ENCODE results near the gene ZBTB17.
"Not testable (repeated sequence)": the region's sequence is repeated elsewhere in the genome, so short reads cannot be mapped to it uniquely, and the experiment has no call there.

The ZBTB17 gene

DNA sequence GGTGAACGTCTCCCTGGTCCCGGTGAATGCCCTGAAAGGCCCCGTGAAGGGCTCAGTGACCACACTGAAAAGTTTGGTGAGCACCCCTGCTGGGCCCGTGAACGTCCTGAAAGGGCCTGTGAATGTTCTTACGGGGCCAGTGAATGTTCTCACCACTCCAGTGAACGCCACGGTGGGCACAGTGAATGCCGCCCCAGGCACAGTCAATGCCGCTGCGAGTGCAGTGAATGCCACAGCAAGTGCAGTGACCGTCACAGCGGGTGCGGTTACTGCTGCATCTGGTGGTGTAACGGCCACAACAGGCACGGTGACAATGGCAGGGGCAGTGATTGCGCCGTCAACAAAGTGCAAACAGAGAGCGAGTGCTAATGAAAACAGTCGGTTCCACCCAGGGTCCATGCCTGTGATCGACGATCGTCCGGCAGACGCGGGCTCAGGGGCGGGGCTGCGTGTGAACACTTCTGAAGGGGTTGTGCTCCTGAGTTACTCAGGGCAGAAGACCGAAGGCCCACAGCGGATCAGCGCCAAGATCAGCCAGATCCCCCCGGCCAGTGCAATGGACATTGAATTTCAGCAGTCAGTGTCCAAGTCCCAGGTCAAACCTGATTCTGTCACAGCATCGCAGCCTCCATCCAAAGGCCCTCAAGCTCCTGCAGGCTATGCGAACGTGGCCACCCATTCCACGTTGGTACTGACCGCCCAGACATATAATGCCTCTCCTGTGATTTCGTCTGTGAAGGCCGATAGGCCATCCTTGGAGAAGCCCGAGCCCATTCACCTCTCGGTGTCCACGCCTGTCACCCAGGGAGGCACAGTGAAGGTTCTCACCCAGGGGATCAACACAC lies 41.5 kb downstream of the ZBTB17 start:
- DNase-seq, result no peak

DNA sequence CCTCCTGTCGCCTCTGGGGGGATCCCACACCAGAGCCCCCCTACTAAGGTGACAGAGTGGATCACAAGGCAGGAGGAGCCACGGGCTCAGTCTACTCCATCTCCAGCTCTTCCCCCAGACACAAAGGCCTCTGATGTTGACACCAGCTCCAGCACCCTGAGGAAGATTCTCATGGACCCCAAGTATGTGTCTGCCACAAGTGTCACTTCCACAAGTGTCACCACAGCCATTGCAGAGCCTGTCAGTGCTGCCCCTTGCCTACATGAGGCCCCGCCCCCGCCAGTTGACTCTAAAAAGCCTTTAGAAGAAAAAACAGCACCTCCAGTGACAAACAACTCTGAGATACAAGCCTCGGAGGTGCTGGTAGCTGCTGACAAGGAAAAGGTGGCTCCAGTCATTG lies 42.2 kb downstream of the ZBTB17 start:
- DNase-seq, result no peak

DNA sequence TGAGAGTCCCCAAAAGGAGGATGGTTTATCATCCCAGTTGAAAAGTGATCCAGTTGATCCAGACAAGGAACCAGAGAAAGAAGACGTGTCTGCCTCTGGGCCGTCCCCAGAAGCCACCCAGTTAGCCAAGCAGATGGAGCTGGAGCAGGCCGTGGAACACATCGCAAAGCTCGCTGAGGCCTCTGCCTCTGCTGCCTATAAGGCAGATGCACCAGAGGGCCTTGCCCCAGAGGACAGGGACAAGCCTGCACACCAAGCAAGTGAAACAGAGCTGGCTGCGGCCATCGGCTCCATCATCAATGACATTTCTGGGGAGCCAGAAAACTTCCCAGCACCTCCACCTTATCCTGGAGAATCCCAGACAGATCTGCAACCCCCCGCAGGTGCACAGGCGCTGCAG lies 43.3 kb downstream of the ZBTB17 start:
- no peak for DNase-seq

DNA sequence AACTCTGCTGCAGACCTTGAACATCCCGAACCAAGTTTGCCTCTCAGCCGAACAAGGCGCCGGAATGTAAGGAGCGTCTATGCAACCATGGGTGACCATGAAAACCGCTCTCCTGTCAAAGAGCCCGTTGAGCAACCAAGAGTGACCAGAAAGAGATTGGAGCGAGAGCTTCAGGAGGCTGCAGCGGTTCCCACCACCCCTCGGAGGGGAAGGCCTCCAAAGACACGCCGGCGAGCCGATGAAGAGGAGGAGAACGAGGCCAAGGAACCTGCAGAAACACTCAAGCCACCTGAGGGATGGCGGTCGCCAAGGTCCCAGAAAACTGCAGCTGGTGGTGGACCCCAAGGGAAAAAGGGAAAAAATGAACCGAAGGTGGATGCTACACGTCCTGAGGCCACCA lies 44.0 kb downstream of the ZBTB17 start:
- no peak for DNase-seq

DNA sequence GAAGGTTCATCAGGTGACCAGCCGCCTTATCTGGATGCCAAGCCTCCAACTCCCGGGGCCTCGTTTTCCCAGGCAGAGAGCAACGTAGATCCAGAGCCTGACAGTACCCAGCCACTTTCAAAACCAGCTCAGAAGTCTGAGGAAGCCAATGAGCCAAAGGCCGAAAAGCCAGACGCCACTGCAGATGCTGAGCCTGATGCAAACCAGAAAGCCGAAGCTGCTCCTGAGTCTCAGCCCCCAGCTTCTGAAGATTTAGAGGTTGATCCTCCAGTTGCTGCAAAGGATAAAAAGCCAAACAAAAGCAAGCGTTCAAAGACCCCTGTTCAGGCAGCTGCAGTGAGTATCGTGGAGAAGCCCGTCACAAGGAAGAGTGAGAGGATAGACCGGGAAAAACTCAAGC lies 44.5 kb downstream of the ZBTB17 start:
- no peak for DNase-seq

DNA sequence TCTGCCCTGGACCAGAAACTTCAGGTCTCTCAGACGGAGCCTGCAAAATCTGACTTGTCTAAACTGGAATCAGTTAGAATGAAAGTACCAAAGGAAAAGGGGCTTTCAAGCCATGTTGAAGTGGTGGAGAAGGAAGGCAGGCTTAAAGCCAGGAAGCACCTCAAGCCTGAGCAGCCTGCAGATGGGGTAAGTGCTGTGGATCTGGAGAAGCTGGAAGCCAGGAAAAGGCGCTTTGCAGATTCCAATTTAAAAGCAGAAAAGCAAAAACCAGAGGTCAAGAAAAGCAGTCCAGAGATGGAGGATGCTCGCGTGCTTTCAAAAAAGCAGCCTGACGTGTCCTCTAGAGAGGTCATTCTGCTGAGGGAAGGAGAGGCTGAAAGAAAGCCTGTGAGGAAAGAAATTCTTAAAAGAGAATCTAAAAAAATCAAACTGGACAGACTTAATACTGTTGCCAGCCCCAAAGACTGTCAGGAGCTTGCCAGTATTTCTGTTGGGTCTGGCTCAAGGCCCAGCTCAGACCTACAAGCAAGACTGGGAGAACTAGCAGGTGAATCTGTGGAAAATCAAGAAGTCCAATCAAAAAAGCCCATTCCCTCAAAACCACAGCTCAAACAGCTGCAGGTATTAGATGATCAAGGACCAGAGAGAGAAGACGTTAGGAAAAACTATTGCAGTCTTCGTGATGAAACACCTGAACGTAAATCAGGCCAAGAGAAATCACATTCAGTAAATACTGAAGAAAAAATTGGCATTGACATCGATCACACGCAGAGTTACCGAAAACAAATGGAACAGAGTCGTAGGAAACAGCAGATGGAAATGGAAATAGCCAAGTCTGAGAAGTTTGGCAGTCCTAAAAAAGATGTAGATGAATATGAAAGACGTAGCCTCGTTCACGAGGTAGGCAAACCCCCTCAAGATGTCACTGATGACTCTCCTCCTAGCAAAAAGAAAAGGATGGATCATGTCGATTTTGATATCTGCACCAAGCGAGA lies 46.6 kb downstream of the ZBTB17 start:
- DNase-seq, result no peak

DNA sequence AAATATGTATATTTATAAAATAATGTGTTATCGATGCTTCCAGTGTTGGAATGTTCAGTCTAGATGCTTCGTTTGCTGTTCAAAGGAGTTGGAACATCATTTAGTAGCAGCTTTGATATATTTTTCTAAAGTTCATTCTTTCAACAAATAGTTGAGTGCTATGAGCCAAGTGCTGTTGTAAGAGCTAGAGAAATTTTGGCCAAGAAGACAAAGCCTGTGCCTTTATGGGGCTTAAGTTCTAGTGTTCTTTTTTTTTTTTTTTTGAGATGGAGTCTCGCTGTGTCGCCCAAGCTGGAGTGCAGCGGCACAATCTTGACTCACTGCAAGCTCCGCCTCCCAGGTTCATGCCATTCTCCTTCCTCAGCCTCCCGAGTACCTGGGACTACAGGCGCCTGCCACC lies 49.5 kb downstream of the ZBTB17 start:
- DNase-seq, result not testable (repeated sequence)

DNA sequence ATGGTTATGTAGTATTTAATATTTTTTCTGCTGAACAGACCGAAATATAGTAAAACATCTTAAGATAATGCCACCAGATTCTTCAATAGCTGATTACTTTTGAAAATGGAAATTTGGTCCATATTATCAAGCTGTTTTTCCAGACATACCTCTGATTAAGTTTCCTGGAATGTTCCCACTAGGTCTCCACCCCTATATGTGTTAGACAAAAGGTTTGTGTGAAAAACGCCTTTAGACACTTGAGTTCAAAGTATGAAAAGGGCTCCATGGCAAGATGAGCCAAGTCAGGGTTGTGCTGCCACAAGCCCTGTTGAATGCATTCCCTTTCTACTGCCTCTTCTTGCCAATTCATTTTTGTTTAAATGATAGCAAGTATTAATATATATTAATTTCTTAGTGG lies 52.7 kb downstream of the ZBTB17 start:
- no peak for DNase-seq

DNA sequence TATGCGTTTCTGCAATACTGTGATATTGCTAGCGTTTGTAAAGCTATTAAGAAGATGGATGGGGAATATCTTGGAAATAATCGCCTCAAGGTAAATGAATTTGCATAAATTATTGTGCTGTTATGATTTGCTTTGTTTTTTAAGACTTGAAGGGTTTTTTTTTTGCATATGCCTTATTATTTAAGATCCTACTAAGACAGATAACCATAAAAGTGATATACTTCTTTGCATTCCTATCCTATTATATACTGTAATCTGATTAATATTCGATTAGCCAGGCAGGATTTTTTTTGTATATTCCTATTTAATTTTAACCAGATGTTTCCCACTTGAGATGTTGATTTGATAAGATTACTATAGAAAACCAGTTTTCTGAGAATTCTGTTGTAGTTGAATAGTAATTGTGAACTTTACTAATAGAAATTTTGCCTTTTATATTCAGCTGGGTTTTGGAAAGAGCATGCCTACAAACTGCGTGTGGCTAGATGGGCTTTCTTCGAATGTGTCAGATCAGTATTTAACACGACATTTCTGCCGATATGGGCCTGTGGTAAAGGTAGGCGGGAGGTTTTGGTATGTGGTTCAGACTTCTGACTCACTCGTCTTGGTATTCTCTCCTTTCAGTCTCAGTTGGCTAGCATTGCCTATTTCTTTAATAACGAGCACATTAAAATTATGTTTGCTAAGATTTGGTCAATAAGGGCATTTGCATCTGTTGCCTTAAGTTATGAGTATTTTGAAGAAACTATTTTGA lies 56.8 kb downstream of the ZBTB17 start:
- peak; percentile 69 for DNase-seq

DNA sequence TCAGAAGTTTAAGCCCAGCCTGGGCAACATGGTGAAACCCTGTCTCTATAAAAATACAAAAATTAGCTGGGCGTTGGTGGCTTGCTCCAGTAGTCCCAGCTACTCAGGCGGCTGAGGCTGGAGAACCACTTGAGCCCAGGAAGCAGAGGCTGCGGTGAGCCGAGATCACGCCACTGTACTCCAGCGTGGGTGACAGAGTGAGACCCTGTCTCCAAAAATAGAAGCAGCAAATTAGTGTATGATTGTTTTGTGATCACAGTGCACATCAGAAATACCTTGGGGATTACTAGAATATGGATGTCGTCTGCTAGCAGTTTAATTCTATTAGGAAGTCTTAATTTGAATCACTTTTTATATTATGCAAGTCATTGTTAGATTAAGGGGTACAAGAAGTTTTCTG lies 59.0 kb downstream of the ZBTB17 start:
- no peak for DNase-seq

DNA sequence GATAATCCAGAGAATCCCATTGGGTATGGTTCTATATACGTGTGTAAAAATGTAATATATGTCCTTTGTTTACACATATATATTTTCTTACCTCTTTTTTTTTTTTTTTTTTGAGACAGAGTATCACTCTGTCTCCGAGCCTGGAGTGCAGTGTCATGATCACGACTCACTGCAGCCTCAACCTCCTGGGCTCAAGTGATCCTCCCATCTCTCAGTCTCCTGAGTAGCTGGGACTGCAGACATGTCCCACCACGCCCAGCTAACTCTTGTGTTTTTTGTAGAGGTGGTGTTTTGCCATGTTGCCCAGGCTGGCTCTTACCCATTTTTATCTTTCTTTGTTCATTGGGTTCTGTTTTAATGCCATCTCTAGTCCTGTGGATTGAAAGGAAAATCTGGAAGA lies 59.5 kb downstream of the ZBTB17 start:
- no peak for DNase-seq

DNA sequence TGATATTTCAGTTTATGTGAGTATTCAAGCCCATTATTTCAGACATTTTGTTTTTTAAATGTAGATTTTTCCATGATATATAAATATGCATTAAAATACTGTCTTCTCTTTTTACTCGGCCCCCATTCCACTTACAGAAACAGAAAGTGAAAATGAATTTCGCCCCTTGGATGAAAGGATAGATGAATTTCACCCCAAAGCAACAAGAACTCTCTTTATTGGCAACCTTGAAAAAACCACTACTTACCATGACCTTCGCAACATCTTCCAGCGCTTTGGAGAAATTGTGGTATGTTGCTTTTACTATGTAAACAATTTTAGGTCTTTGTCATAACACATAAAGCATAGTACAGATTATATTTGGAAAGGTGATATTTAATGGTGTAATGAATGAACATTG lies 59.9 kb downstream of the ZBTB17 start:
- DNase-seq, result no peak

DNA sequence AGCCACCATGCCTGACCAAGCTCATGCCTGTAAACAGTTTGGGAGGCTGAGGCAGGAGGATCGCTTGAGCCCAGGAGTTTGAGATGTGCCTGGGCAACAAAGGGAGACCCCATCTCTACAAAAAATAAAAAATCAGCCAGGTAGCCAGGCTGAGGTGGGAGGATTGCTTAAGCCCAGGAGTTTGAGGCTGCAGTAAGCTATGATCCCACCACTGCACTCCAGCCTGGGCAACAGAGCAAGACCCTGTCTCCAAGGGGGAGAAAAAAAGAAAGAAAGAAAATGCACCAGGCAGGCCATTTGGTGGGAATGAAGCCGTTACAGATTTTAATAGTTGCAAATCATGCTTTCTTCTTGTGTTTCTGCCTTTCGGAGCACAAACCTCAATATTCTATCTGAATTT lies 62.3 kb downstream of the ZBTB17 start:
- not testable (repeated sequence) for DNase-seq

DNA sequence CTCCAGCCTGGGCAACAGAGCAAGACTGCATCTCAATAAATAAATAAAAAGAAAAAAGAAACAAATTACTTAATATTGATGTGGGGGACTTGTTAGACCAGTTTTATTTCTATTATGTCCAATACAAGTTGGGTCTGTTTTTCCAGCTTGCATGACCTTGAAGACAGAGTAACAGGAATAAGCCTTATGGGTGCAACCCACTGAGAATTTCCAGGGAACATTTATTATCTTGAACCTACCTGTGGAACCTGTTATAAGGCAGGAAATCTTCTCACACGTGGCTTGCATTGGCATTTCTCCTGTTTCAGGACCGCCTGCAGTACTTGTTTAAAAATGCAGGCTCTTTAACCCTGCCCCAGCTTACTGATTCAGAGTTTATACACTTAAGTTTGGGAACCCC lies 64.0 kb downstream of the ZBTB17 start:
- no peak for DNase-seq

DNA sequence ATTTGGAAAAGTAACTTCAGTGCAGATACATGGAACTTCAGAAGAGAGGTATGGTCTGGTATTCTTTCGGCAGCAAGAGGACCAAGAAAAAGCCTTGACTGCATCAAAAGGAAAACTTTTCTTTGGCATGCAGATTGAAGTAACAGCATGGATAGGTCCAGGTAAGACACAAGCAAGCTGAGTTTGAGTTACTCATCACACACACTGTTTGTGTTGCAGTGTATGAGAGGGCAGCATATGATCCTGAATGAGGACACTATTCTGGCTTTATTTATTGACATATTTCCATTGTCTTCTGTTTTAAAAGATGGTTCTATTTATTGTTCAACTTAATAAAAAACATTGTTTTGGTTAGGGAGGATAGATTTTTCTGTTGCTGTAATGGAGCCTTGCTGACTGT lies 64.8 kb downstream of the ZBTB17 start:
- DNase-seq, result no peak

DNA sequence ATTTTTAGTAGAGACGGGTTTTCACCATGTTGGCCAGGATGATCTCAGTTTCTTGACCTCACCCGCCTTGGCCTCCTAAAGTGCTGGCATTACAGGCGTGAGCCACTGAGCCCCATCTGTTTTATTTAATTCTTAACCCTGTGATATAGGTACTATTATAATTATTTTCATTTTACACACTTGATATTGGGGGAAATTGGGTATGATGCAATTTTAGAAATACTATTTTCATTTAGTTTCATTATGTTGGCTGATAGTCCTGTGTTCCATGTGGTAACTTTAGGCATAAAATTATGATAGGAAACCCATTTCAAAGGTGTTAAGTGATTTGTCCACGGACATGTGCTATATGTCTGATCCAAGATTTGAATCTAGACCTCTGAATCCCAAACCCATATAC lies 67.3 kb downstream of the ZBTB17 start:
- DNase-seq, result no peak

DNA sequence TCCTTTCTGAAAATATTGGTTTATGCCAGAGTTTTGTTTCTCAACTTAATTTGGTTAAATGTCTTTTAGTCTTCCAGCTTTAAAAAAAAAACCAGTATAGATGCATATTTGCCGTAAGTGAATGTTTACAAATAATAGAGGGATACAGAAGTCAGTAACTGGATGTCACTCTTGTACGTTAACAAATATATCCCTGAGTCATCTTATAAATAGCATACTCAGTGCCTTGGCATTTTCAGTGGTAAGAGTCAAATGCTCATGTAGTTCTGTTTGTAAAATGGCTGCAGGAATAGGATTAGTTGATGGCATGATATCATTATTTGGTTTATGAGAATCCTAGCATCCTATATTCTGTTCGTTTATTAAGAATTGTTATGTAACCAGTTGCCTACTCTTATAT lies 73.0 kb downstream of the ZBTB17 start:
- DNase-seq, result no peak

DNA sequence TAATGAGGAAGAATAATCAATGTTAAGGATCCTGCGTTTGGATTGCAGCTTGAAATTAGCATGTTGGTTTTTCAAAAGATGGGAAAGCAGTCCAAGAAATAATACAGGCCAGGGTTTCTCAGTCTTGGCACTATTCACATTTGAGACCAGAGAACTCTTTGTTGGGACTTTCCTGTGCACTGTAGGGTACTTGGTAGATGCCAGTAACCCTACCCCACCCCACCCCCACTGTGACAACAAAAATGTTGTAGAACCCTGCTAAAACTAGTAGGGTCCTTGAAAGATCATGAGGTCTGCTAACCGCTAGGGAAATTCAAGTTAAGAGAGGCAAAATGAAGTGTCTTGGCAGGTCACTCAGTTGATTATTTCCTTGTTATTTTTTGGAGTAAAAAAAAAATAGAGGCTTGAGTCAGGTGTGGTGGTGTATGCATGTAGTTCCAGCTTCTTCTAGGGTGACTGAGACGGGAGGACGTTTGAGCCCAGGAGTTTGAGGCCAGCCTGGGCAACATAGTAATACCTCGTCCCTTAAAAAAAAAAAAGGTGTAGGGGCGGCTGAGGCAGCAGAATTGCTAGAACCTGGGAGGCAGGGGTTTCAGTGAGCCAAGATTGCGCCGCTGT lies 75.1 kb downstream of the ZBTB17 start:
- DNase-seq, result no peak

DNA sequence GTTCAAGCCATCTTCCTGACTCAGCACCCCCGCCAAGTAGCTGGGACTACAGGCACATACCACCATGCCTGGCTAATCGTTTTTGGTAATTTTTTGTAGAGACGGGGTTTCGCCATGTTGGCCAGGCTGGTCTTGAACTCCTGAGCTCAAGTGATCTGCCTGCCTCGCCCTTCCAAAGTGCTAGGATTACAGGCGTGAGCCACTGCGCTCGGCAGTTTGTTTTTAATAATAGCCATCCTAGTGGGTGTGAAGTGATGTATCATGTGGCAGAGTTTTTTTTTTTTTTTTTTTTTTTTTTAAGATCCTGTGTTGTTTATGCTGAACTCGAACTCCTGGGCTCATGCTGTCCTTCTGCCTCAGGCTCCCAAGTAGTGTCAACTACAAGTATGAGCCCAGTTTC lies 76.6 kb downstream of the ZBTB17 start:
- no peak for DNase-seq

DNA sequence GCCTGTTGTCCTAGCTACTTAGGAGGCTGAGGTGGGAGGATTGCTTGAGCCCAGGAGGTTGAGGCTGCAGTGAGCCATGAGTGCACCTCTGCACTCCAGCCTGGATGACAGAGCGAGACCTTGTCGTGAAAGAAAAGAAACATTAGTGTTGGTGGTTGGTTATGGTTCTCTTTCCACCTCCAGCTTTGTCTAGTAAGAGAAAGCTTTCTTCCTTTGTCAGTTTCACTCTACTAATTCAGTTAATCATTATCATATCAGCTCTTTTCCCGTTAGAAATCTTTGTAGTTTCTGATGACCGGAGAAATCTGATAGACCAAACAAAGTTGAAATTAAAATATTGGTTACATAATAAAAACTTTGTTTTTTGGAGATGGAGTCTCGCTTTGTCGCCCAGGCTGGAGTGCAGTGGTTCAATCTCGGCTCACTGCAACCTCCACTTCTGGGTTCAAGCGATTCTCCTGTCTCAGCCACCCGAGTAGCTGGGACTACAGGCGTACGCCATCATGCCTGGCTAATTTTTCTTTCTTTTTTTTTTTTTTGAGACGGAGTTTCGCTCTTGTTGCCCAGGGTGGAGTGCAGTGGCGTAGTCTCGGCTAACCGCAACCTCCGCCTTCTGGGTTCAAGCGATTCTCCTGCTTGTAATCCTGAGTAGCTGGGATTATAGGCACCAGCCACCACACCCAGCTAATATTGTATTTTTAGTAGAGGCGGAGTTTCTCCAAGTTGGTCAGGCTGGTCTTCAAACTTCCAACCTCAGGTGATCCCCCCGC lies 78.9 kb downstream of the ZBTB17 start:
- DNase-seq, result not testable (repeated sequence)

DNA sequence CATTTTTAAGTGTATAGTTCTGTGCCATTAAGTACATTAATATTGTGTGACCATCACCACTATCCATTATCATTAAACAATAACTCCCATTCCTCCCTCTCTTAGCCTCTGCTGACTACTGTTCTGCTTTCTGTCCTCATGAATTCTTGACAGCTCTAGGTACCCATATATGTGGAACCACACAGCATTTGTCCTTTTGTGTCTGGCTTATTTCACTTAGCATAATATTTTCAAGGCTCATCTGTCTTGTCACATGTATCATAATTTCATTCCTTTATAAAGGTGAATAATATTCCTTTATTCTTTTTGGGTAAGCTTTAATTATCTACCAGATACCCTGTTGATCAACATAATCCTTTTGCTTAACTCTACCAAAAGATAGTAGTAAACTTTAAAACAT lies 80.7 kb downstream of the ZBTB17 start:
- no peak for DNase-seq
